Progenitor cell of endocrine pancreas (in vitro differentiated cells): ENCODE data around the gene SLC9A2. TPM values are rescaled to one million over a fixed set of nuclear protein-coding genes. Genes with fewer than 3 reads are reported as not detected.

Source experiments
- DNase-seq: peaks from one replicate; pipeline ENCODE4 v3.0.0; 2021; ENCODE audit warnings: low spot score; ENCODE audit not compliant: unreplicated experiment
- H3K27ac Mint-ChIP-seq: 2 replicates; pipeline ENCODE4 v1.8.0; 2021; ENCODE audit warnings: mild to moderate bottlenecking, moderate library complexity, mixed read lengths
- H3K27me3 Mint-ChIP-seq: 2 replicates; pipeline ENCODE4 v1.8.0; 2021; ENCODE audit warnings: mixed read lengths
- H3K36me3 Mint-ChIP-seq: 2 replicates; pipeline ENCODE4 v1.8.0; 2022; ENCODE audit warnings: mixed read lengths; ENCODE audit not compliant: insufficient read depth
- H3K4me1 Mint-ChIP-seq: 2 replicates; pipeline ENCODE4 v1.8.0; 2021; ENCODE audit warnings: low read depth, mixed read lengths
- H3K4me3 Mint-ChIP-seq: 2 replicates; pipeline ENCODE4 v1.8.0; 2021; ENCODE audit warnings: low read depth, mild to moderate bottlenecking, moderate library complexity, mixed read lengths
- H3K9me3 Mint-ChIP-seq: 2 replicates; pipeline ENCODE4 v1.8.0; 2021; ENCODE audit warnings: low read depth, mixed read lengths
- total RNA-seq: library from RNA; stranded (reverse); gene quantifications from 2 replicates; pipeline ENCODE4 v1.2.1, GENCODE V29; 2021
- TF ChIP-seq, protein P1 (sequence below): fragments of 200-600 bp; sonication (generic); IDR thresholded peaks from one replicate; pipeline ENCODE4 v1.5.0; 2021; ENCODE audit warnings: antibody characterized with exemption, mild to moderate bottlenecking; ENCODE audit not compliant: unreplicated experiment

The SLC9A2 gene
- total RNA-seq, 1 donor from 2014 or later = 1.6 TPM

DNA sequence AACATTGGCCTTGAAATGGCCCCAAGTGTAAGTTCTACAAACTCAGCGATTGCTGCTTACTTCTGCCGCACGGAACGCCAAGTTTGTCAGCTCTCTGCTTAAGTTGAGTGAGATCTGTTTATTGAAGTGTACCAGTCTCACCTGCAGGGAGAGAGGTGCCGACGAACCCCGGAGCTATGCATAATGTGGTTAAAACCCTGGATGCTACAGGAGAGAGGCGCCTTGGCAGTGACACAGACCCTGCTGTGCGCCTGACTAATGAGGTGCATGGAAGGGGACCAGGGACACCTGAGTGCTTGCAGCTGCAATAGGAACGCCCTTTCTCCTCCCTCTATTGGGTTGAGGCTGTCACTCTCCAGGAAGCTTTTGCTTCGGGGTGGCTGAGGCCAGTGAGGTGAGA, 979 bp downstream of the SLC9A2 start:
- Mint-ChIP-seq H3K27me3 (peaks cover 62% of the 10 kb centered on the region), H3K4me1 (peaks cover 12% of the 10 kb centered on the region), H3K27ac (no peak overlapping the region), H3K9me3 (no peaks in the 10 kb centered on the region), H3K4me3 (peak overlapping the region; percentile 70), H3K36me3 (no peaks in the 10 kb centered on the region)
- DNase-seq = no peak
- TF ChIP-seq, protein P1, sequence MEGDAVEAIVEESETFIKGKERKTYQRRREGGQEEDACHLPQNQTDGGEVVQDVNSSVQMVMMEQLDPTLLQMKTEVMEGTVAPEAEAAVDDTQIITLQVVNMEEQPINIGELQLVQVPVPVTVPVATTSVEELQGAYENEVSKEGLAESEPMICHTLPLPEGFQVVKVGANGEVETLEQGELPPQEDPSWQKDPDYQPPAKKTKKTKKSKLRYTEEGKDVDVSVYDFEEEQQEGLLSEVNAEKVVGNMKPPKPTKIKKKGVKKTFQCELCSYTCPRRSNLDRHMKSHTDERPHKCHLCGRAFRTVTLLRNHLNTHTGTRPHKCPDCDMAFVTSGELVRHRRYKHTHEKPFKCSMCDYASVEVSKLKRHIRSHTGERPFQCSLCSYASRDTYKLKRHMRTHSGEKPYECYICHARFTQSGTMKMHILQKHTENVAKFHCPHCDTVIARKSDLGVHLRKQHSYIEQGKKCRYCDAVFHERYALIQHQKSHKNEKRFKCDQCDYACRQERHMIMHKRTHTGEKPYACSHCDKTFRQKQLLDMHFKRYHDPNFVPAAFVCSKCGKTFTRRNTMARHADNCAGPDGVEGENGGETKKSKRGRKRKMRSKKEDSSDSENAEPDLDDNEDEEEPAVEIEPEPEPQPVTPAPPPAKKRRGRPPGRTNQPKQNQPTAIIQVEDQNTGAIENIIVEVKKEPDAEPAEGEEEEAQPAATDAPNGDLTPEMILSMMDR = no peak

DNA sequence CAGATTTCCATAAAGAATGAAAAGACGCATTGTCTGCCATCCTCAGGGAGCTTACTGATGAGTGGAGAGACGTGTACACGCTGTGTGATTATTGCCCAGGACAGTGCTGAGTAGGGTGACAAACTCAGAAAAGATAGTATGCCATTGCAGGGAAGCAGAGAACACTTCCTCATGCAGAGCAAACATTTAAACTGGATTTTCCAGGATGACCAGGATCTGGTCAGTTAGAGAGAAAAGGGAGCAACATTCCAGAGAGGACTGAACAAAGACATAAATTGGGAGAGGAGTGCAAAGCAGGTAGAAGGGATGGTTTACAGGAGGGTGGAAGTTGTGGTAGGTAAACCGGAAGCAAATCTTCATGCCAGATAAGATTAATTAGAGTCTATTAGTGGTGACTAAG, 2.3 kb downstream of the SLC9A2 start:
- H3K27me3 Mint-ChIP-seq = peaks cover 55% of the 10 kb centered on the region
- H3K4me3 Mint-ChIP-seq = no peak overlapping the region
- H3K36me3 Mint-ChIP-seq = no peaks in the 10 kb centered on the region
- TF ChIP-seq, protein P1 = no peak
- H3K9me3 Mint-ChIP-seq = no peaks in the 10 kb centered on the region
- H3K4me1 Mint-ChIP-seq = peaks cover 12% of the 10 kb centered on the region
- no peak overlapping the region for H3K27ac Mint-ChIP-seq
- no peak for DNase-seq

DNA sequence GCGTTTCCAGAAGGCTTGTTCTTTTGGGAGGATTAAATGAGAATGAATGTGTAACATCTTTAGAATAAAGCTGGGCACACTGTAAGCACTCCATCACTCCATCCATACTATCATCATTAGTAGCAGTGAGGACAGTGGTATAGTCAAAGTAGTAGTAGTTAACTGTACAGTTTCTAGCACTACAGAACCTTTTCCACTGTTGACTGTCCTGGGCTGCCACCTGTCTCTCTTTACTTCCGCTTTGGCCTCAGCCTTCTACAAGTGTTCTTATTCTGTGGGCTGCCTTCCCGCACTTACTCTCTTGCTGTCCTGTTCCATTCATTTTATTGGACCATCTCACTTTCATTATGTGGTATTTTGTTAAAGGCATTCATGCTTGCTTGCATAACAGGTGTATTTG, 3.3 kb downstream of the SLC9A2 start:
- no peak for DNase-seq
- H3K4me3 Mint-ChIP-seq = no peak overlapping the region
- no peak overlapping the region for H3K27ac Mint-ChIP-seq
- TF ChIP-seq, protein P1 = no peak
- no peaks in the 10 kb centered on the region for H3K9me3 Mint-ChIP-seq
- H3K4me1 Mint-ChIP-seq = peaks cover 12% of the 10 kb centered on the region
- H3K27me3 Mint-ChIP-seq = peaks cover 45% of the 10 kb centered on the region
- no peaks in the 10 kb centered on the region for H3K36me3 Mint-ChIP-seq

DNA sequence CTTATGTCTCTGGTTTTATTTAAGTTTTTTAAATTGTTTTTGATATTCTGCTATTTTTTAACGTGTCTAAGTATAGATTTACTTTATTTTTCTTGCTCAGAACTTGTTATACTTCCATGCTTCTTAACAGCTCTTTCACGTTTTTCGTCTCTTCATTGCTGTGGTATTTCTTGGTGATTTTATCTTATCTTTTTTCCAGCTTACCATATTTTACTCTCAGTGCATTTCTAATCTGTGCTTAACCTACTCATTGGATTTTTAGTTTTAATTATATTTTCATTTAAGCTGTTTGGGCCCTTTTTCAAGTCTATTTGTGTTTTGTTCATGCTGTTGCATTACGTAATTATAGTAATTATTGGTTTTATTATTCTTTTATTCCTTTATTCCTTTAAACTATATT, 11.1 kb downstream of the SLC9A2 start:
- TF ChIP-seq, protein P1 = no peak
- no peak overlapping the region for H3K27ac Mint-ChIP-seq
- no peaks in the 10 kb centered on the region for H3K27me3 Mint-ChIP-seq
- H3K4me1 Mint-ChIP-seq = no peaks in the 10 kb centered on the region
- no peak for DNase-seq
- H3K36me3 Mint-ChIP-seq = no peaks in the 10 kb centered on the region
- no peaks in the 10 kb centered on the region for H3K9me3 Mint-ChIP-seq
- H3K4me3 Mint-ChIP-seq = no peak overlapping the region

DNA sequence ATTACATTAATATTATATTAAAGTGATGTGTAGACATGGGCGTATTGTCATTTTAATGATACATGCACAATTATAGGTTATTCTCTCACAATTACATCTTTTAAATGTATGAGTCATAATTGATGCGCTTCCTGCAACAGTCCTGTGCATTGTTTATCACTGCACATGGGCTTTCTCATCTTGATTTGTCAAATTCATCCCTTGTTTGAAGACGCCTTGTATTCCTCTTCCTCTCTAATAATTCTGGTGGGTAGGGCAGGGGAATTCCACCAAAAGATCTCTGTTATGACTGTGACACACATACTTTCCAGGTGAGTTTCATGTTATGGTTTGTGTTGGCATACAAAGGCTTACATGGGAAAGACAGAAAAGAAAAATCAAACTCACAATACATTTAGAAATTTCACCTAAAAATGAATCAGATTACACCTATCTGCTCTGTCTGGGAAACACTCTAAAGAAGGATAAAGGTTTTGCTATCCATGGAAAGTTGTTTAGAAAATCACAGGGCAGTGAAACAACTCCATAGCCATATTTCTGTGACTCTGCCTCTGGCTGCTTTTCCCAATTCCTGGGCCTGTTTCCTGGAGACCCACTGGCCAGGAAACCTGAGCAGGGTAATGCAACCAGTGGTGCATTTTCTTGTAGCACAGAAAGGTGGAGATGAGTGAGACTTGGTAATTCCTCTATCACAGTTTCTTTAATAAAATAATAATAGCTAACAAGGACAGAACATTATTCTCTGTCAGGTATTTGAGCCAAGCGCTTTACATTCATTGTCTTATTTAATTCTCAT, 13.2 kb downstream of the SLC9A2 start:
- no peaks in the 10 kb centered on the region for H3K36me3 Mint-ChIP-seq

More for the DNA sequence above, 13.2 kb downstream of the SLC9A2 start:
- Mint-ChIP-seq H3K4me3 (no peak overlapping the region), H3K4me1 (peaks cover 3% of the 10 kb centered on the region), H3K27ac (no peak overlapping the region), H3K9me3 (no peaks in the 10 kb centered on the region), H3K27me3 (peaks cover 2% of the 10 kb centered on the region)
- TF ChIP-seq, protein P1 = no peak
- DNase-seq = no peak
